Stimulated activated effector memory CD8-positive, alpha-beta T cell treated with anti-CD3 and anti-CD28 coated beads, Interleukin-12 subunit alpha, Interleukin-12 subunit beta, amount 100 ng/mL, for 72 hours (primary cell): Measurements from ENCODE around the gene SERPINB13.

Experiments
- ATAC-seq: fragments of 150-1000 bp; cut with Tn5 transposase; 2 replicates; pipeline ENCODE4 v1.10.0; 2021
- DNase-seq, 2 donors: peaks; one replicate each; pipeline ENCODE4 v3.0.0; 2021 to 2022; ENCODE audit warnings: low spot score in 2 of 2
- H3K27ac Mint-ChIP-seq: one replicate; pipeline ENCODE4 v1.8.0; 2022; ENCODE audit warnings: mild to moderate bottlenecking, mixed read lengths
- H3K36me3 Mint-ChIP-seq: one replicate; pipeline ENCODE4 v1.8.0; 2022; ENCODE audit warnings: mild to moderate bottlenecking, mixed read lengths
- H3K4me1 Mint-ChIP-seq: one replicate; pipeline ENCODE4 v1.8.0; 2022; ENCODE audit warnings: mixed read lengths
- H3K4me3 Mint-ChIP-seq: one replicate; pipeline ENCODE4 v1.8.0; 2022; ENCODE audit warnings: mild to moderate bottlenecking, mixed read lengths
- H3K9me3 Mint-ChIP-seq: one replicate; pipeline ENCODE4 v1.8.0; 2022; ENCODE audit warnings: mixed read lengths

Gene SERPINB13

DNA sequence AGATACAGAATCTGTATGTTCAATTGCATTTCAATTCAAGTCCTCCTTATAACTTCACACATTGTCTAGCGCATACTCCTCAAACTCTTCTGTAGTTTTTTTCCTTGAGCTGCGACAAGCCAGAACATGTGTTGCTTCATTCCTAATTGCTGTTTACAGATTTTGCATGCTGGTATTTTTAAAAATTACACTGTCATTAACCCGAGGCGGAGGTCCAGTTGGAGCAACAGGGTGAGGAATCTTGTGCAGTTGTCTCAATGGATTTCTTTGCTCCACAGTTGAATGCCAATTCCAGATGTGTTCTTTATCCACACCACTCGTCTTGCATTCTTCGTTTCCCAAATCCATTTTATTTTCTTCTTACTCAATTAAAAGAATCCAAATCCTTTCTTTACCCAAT is 16.4 kb upstream of the SERPINB13 start:
- ATAC-seq, result no peak

DNA sequence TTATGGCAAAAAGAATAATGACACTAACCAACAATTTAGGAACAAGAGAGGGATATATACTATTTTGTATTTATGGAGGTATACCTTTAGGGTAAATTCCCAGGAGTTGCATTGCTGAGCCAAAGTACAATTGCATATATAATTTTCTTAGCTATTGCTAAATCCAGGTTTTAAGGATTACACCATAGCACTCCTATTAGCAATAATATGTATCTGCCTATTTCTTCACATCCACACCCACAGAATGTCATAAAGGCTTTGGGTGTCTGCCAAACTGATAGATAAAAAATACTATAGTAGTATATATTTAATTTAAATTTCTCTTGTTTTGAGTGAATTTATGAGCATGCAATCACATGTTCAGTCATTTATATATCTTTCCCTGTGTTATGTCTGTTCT is 11.5 kb upstream of the SERPINB13 start:
- H3K9me3 Mint-ChIP-seq, result no peaks in the 10 kb centered on the region
- no peak overlapping the region for H3K4me3 Mint-ChIP-seq
- H3K27ac Mint-ChIP-seq, result no peak overlapping the region
- H3K4me1 Mint-ChIP-seq, result no peaks in the 10 kb centered on the region
- no peak for ATAC-seq
- no peaks in the 10 kb centered on the region for H3K36me3 Mint-ChIP-seq
- no peak for DNase-seq

More for the DNA sequence above, 16.4 kb upstream of the SERPINB13 start:
- Mint-ChIP-seq H3K4me3 (no peak overlapping the region), H3K9me3 (no peaks in the 10 kb centered on the region), H3K36me3 (no peaks in the 10 kb centered on the region), H3K27ac (no peak overlapping the region), H3K4me1 (no peaks in the 10 kb centered on the region)
- DNase-seq, result no peak

DNA sequence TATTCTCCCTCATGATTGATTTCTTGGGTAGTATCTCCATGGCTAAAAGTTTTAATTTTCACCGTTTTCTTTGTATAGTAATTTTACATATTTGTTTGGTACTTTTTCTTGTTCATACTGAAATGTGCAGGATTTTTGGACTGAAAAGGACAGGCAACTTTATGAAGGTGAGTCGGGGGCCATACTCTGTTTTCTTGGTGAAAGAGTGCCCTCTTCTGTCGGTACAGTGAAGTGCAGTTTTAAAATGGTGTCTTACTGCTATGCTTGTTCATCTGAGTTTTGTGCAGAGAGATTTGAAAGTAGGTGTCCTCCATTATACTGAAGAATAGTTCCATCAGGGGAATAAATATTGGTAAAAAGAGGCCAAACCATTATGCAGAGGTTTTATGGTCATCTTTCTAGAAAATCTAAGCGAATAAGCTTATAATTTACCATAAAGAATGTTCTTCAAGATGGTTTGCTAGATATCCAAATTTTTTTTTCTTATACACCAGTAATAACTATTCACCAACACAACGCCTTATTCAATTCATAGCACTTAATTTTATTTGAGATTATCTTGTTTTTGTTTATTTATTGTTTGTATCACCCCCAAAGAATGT is 8.7 kb upstream of the SERPINB13 start:
- H3K36me3 Mint-ChIP-seq, result no peaks in the 10 kb centered on the region
- DNase-seq (peak in 1 of 2 donors; percentile 12), ATAC-seq (no peak)
- H3K27ac Mint-ChIP-seq, result no peak overlapping the region
- no peaks in the 10 kb centered on the region for H3K9me3 Mint-ChIP-seq
- H3K4me3 Mint-ChIP-seq, result no peak overlapping the region
- no peaks in the 10 kb centered on the region for H3K4me1 Mint-ChIP-seq

DNA sequence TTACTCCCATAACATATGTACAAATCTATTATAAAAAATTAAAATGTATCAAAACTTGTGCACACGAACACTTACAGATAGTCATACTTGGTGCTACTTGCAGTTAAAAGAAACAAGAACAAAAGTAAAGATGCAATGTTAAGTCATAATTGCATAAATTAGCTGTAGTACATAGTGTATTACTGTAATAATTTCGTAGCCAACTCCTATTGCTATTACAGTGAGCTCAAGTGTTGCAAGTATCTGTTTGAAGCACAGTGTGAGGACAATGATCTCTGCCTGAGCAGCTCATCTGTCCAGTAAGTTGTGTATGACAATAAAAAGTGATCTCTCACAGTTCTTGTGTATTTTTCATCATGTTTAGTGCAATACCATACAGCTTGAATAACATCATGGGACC is 7.5 kb upstream of the SERPINB13 start:
- Mint-ChIP-seq H3K36me3 (no peaks in the 10 kb centered on the region), H3K9me3 (no peaks in the 10 kb centered on the region), H3K4me1 (no peaks in the 10 kb centered on the region), H3K4me3 (no peak overlapping the region), H3K27ac (no peak overlapping the region)
- no peak for DNase-seq
- no peak for ATAC-seq

DNA sequence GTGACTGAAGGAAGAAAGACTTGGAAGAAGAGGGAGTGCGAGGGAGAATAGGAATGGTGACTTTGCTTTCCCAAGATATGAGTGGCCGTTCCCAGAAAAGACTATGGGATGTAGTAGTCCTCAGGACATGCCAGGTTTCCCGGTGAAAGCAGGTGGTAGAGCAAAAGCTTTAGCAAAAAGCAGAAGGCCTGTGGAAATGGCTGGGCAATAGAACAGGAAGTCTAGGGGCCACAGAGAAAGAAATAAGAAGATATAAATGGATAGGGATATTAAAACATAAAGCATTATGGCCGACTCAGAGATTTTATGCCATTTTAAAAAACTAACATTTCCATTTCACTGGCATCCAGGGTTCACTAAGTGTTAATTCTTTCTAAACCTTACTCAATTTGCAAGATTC is 1.2 kb upstream of the SERPINB13 start:
- ATAC-seq (no peak), DNase-seq (no peak)
- H3K4me3 Mint-ChIP-seq, result no peak overlapping the region
- H3K9me3 Mint-ChIP-seq, result no peaks in the 10 kb centered on the region
- H3K27ac Mint-ChIP-seq, result no peak overlapping the region
- no peaks in the 10 kb centered on the region for H3K36me3 Mint-ChIP-seq
- H3K4me1 Mint-ChIP-seq, result no peaks in the 10 kb centered on the region

DNA sequence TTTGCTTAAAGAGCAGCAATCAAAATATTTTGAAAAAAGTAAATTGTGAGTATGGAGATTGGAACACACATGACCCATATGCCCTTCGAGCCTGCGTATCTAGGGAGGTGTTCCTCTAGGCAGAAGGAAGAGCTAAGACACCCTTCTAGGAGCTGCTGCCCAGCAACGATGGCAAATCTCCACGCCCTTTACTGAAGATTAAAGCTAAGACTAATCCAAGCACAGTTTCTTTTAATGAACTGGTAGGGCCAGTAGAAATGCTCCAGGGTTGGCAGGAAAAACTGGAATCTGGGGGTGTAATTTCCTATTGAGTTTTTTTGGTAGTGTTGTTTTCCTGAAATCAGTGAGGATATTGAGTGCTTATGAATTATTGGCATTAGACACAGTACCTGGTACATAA is 712 bp upstream of the SERPINB13 start:
- Mint-ChIP-seq H3K27ac (no peak overlapping the region), H3K4me3 (no peak overlapping the region), H3K4me1 (no peaks in the 10 kb centered on the region), H3K36me3 (no peaks in the 10 kb centered on the region), H3K9me3 (no peaks in the 10 kb centered on the region)
- DNase-seq (no peak), ATAC-seq (no peak)

DNA sequence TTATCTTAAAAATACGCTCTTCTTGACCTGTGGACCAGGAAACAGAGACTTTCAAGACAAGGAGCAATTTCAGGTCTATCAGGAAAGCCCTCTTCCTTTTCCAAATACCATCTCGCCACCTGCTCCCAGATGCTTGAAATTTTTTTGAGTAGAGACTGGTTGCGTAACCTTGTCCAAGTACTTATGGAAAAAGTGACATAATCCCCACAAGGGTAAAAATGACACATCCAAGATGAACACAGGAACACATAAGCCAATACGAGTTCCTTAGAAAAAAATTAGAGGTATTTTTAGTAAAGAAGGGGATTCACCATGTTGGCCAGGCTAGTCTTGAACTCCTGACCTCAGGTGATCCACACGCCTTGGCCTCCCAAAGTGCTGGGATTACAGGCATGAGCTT is 1.8 kb downstream of the SERPINB13 start:
- no peak for ATAC-seq

DNA sequence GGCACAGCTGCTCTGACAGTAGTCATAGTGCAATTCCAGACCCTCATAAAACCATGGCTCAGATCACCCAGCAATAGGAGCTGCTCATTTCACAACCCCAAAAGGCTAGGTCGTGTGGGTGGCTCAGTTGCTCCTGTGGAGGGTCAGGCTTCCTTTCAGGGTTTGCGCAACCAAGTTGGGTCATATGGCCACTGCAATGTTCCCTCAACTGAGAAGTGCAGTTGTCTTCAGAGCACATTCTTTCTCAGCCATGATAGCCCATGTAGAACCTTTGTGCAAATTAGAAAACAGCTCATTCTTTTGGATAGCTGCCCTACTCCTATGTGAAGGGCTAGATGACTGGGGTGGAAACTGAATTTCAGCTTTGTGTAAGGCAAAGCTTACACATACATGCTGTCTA is 3.2 kb downstream of the SERPINB13 start:
- Mint-ChIP-seq H3K9me3 (no peaks in the 10 kb centered on the region), H3K36me3 (no peaks in the 10 kb centered on the region), H3K4me3 (no peak overlapping the region), H3K27ac (no peak overlapping the region), H3K4me1 (no peaks in the 10 kb centered on the region)
- ATAC-seq (no peak), DNase-seq (no peak)

More for the DNA sequence above, 1.8 kb downstream of the SERPINB13 start:
- H3K36me3 Mint-ChIP-seq, result no peaks in the 10 kb centered on the region
- H3K9me3 Mint-ChIP-seq, result no peaks in the 10 kb centered on the region
- no peak overlapping the region for H3K4me3 Mint-ChIP-seq
- no peaks in the 10 kb centered on the region for H3K4me1 Mint-ChIP-seq
- H3K27ac Mint-ChIP-seq, result no peak overlapping the region
- no peak for DNase-seq

DNA sequence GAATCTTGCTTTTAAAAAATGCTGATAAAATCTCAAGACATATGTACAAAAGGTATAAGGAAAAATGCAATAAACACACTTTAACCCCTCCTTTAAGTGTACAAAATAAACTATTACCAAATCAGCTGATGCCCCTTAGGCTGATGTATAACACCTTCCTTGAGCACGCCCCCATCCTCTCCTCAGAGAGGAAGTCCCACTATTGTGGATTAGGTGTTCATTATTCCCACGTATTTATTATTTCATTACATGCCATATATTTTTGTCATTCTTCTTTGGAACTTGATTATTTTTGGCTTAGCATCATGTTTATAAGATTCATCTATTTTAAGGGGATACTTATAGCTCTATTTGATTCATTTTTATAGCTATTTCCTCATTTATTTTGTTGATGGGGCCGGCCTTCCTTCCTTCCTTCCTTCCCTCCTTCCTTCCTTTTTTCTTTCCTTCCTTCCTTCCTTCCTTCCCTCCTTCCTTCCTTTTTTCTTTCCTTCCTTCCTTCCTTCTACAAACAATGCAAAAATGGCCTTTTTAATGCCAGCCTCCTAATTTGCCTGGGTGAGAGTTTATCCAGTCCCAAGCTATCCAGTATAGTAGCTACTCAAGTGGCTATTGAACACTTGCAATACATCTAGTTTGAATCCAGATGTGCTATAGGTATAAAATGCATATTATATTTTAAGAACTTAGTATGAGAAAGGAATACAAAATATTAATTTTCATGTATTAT is 4.0 kb downstream of the SERPINB13 start:
- no peaks in the 10 kb centered on the region for H3K36me3 Mint-ChIP-seq
- no peak overlapping the region for H3K27ac Mint-ChIP-seq
- no peak overlapping the region for H3K4me3 Mint-ChIP-seq
- no peak for DNase-seq
- H3K4me1 Mint-ChIP-seq, result no peaks in the 10 kb centered on the region
- no peak for ATAC-seq
- H3K9me3 Mint-ChIP-seq, result no peaks in the 10 kb centered on the region

DNA sequence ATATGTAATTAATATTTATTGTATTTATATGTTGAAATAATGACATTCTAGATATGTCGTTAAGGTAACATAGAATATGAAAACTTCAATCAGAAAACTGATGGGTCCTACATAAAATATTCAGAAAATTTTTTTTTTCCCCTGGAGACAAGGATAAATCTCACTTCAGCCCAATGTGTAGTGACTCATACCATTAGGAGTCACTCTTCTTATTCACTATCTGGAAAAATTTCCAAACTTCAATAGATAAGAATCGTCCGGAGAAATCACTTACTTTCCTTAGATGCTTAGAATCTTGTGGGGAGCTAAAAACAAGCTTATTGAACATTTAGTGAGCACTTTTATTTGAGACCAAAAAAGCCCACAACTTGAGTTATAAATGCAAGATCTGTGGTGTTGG is 4.6 kb downstream of the SERPINB13 start:
- DNase-seq (no peak), ATAC-seq (no peak)
- H3K36me3 Mint-ChIP-seq, result no peaks in the 10 kb centered on the region

DNA sequence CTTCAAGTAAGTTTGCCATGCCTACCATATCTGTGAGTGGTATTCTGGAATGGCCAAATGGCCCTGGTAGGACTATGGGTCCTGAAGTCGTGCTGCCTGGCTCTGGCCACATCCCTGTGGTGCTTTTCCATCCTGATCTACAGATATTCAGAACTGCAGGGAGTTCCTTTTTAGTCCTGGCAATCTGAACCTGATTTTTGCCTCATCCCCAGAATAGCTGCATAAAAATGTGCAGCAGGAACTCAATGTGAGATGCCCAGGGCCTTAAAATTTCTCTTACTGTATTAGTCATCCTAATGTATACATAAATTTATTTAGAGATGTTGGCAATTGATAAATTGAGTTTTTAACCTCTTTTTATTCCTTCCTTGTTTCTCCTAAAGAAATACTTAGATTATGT is 5.3 kb downstream of the SERPINB13 start:
- DNase-seq (no peak), ATAC-seq (no peak)
- no peaks in the 10 kb centered on the region for H3K36me3 Mint-ChIP-seq
- no peak overlapping the region for H3K4me3 Mint-ChIP-seq
- H3K4me1 Mint-ChIP-seq, result no peaks in the 10 kb centered on the region
- H3K27ac Mint-ChIP-seq, result no peak overlapping the region
- H3K9me3 Mint-ChIP-seq, result no peaks in the 10 kb centered on the region

More for the DNA sequence above, 4.6 kb downstream of the SERPINB13 start:
- no peaks in the 10 kb centered on the region for H3K4me1 Mint-ChIP-seq
- no peak overlapping the region for H3K27ac Mint-ChIP-seq
- no peak overlapping the region for H3K4me3 Mint-ChIP-seq
- H3K9me3 Mint-ChIP-seq, result no peaks in the 10 kb centered on the region

DNA sequence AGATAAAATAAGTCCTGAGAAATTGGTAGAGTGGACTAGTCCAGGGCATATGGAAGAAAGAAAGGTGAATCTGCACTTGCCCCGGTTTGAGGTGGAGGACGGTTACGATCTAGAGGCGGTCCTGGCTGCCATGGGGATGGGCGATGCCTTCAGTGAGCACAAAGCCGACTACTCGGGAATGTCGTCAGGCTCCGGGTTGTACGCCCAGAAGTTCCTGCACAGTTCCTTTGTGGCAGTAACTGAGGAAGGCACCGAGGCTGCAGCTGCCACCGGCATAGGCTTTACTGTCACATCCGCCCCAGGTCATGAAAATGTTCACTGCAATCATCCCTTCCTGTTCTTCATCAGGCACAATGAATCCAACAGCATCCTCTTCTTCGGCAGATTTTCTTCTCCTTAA is 9.8 kb downstream of the SERPINB13 start:
- Mint-ChIP-seq H3K4me1 (no peaks in the 10 kb centered on the region), H3K9me3 (peaks cover 2% of the 10 kb centered on the region), H3K27ac (no peak overlapping the region), H3K36me3 (no peaks in the 10 kb centered on the region), H3K4me3 (no peak overlapping the region)
- ATAC-seq, result no peak
- no peak for DNase-seq

DNA sequence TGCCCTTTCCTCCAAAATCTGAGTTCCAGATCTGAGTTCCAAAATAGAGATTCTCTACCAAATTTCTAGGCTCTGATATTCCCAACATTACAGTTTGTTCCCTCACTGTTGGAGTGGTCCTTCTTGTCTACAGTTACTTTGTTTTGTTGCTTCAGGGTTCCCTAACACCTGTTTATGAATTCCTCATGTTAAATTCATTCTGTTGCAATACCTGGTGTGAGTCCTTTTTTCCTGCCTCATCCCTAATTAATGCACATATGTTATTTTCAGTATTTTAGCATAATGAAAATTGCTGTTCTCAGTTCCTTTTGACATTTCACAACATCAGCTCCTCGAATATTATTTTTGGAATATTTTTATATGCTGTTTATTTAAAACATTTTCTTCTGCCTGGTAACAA is 16.2 kb downstream of the SERPINB13 start:
- Mint-ChIP-seq H3K4me3 (no peak overlapping the region), H3K4me1 (no peaks in the 10 kb centered on the region), H3K36me3 (no peaks in the 10 kb centered on the region), H3K27ac (no peak overlapping the region), H3K9me3 (peaks cover 2% of the 10 kb centered on the region)
- no peak for DNase-seq
- no peak for ATAC-seq

DNA sequence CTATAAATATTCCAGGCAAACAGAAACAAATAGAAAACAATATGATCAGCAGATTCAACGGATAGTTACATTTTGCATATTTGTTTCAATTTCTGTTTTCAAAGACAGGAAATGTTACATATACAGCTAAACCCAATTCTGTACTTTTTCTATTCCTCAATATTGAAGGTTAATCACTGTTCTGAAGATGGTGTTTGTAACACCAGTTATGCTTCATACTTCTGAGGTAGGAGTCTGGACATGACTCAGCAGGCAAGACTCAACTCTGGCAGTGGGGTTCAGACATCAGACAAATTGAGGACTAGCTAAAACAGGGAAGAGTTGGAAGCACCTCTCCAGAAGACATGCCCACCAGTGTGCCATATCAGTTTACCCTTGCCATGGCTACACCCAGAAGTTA is 16.6 kb downstream of the SERPINB13 start:
- H3K9me3 Mint-ChIP-seq, result peaks cover 2% of the 10 kb centered on the region

DNA sequence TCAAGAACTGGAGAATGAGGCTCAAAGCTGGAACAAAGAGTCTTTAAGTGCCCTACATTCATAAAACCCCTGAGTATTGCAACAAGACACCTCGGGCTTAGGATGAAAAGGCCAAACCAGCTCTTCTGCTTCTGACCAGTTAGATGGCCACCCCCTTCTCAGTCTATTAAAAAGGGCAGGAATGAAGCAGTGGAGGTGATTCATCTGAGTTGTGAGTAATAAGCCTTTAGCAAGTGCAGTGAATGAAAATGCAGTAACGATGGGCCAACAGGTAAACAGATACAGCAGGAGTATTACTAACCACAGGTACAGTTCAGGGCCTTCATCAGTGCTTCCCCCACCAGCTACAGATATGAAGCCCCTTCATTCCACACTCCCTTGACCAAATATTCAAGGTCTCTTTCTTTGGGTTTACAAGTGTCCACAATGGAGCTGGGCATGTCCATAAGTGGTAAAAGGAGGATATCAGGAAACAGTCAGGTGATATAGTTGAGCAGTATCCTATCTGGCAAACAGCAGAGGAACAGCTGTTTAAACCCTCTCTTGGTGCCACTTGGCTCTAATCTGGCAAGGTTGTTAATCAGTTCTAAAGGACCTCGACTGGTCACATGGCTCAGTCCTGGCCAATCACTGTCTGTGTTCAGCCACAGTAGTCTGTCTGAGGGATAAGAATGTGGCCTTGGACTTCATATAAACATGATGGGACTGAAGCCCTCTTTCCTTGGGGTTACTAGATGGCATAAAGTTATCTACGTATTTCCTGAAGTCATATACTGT is 17.8 kb downstream of the SERPINB13 start:
- Mint-ChIP-seq H3K4me3 (no peak overlapping the region), H3K4me1 (no peaks in the 10 kb centered on the region), H3K27ac (no peak overlapping the region), H3K9me3 (peaks cover 2% of the 10 kb centered on the region), H3K36me3 (no peaks in the 10 kb centered on the region)
- ATAC-seq (no peak), DNase-seq (no peak)

More for the DNA sequence above, 16.6 kb downstream of the SERPINB13 start:
- ATAC-seq (peak; percentile 43), DNase-seq (no peak)
- H3K27ac Mint-ChIP-seq, result no peak overlapping the region
- H3K36me3 Mint-ChIP-seq, result no peaks in the 10 kb centered on the region
- H3K4me1 Mint-ChIP-seq, result no peaks in the 10 kb centered on the region
- H3K4me3 Mint-ChIP-seq, result no peak overlapping the region

DNA sequence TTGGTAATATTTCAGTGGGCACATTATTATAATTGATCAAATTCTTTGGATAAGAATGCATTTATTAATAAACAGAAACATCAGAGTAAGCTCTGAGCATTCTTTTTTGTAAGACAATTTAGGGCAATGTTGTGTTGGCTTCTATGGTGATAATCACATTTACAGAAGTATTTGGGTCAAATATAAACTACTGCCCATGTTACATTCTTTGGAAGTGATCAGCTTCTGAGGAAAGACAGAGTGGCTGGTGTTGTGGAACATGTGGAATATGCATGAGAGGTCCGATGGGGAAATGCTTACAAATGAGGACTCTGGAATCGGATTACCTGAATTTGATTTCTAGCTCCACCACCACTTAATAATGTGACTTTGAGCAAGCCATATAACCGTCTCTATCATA is 19.4 kb downstream of the SERPINB13 start:
- Mint-ChIP-seq H3K9me3 (peaks cover 2% of the 10 kb centered on the region), H3K36me3 (no peaks in the 10 kb centered on the region)

More for the DNA sequence above, 19.4 kb downstream of the SERPINB13 start:
- no peak for ATAC-seq
- H3K4me1 Mint-ChIP-seq, result no peaks in the 10 kb centered on the region
- no peak overlapping the region for H3K27ac Mint-ChIP-seq
- no peak for DNase-seq
- H3K4me3 Mint-ChIP-seq, result no peak overlapping the region
